ENCODE measurements around the gene RRAGD.

Gene RRAGD

GRCh38 chr6:89335164-89335563 lies 76.9 kb downstream of the RRAGD start:
- no peak for DNase-seq

DNA sequence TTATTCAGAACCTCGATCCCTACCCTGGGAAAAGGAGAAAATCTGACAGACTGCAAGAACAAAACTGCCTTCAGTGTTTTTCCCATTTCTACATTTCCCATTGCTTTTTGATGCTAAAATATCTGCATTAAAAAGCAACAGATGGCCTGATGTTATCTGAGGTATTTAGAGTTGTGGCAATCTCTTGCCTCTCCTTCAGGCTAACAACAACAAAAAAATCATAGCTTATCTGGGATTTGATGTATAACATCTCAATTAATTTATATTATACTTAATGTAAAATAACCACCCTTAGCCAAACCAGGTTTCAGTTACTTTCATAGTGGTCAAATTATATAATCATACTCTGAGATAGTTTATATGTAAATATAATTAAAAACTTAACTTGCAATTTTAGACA lies 81.2 kb downstream of the RRAGD start:
- DNase-seq: no peak

DNA sequence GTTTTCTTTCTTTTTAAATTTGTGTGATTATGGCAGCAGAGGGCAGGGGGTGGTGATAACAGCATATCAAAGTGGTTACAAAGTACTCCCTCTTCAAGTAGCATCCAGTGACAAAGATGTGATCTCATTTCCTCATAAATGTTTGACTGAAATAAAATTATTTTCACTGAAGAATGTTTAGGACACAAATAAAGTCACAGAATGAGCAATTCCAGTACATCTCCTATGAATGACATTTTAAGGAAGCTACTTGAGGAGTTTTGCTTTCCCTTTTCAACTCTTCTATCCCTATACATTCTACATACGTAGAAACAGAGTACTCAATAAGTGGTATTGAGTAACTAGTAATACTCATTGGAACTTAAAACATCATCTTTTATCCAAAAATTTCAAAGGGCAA lies 83.1 kb downstream of the RRAGD start:
- no peak for DNase-seq

GRCh38 chr6:89324304-89324703 lies 87.8 kb downstream of the RRAGD start:
- DNase-seq: no peak

DNA sequence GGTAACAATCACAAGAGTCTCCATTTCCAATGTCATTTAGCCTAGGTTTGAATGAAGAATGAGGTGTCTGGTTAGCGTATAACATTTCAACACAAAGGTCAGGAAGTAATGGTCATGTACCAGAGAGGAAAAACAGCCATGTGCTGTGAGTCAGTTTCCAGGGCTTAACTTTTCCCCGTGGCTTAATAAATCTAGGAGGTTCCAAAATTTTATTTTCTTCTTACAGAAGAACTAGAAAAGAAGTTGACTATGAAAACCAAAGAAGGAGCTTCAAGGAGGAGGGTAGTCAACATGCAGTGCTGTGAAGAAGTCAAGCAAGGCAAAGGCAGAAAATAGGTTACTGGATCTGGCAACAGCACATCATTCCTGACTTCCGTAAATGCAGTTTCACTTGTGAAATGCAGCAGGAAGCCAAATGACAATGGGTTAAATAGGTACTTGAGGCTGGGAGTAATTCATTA lies 88.5 kb downstream of the RRAGD start:
- DNase-seq: no peak

DNA sequence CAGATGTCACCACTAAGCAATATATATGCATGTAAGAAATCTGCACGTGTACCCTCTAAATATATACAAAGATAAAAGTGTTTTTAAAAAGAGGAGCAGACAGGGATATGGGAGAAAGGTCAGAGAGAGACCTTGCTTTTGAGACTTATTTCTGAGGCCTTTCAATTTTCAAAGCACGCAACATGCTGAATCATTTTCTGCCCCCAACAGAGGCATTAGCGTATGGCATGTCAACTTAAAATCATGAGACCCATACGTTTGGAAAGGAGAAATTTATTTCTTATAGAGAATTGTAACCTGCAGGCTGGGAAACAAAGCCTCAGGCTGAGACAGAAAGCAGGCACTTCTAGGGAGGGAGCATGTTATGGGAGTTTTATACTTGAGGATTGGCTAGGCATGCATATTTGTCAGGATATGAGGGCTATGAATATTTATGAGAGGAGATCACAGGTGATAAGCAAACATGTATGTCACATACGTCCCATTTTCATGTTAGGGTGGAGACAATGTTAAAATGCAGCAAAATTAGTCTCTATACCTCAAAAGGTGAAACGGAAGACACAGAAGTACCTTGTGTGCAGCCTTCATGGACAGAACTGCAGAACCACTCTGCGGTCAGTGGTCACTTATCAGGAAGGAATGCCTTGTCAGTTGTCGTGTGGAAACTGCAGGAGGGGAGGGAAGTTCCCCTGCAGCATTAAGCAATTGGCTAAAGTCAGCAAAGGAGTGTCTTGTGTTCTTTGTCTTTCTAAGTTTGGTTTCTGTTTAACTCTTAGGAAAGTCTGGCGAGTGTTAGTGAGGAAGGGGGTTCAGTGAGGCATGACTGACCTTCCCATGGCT lies 90.7 kb downstream of the RRAGD start:
- DNase-seq: no peak

DNA sequence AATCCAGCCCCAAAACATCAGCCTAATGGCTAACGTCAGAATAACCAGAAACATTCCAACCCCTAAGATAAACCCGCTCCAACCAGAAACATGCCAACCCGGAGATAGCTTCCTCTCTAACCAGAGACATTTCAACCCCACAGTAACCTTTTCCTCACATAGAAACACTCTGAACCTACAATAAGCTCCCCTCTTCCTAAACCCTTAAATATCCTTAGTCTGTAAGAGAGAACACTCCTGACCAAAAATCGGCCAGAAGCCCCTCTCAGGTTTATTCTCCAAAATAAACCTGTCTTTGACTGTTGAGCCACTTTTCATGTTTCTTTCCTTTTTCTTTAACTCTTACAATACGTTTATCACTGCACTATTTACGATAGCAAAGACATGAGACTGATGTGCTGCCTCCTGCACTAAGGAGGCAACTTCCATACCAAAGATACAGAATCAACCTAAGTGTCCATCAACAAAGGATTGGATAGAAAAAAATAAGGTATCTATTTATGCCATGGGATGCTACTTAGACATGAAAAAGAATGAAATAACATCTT lies 92.0 kb downstream of the RRAGD start:
- DNase-seq: no peak

DNA sequence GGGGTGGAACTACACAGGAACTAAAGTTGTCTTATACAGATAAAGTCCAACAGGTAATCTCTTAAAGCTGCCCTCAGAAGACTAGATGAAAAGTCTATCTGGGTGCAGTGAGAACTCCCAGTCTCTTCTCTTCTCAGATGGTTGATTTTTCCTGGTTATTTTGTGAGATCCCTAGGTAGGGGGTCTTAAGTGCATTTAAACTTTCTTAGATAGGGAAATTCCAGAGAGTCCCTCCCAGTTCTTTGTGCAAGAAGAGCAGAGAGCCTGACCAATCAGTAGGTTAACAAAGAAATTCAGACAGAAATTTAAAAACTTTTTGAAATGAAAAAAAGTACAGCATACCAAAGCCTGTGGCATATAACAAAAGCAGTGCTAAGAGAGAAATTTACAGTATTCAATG lies 95.0 kb downstream of the RRAGD start:
- no peak for DNase-seq

- DNase-seq: no peak
Observed at GRCh38 chr6:89315249-89315885, 96.7 kb downstream of the RRAGD start, which contains the start of gene GABRR2. TSS of gene GABRR2 (minus strand) at chr6:89315299. CDS start at chr6:89315165, 134 bp downstream.

DNA sequence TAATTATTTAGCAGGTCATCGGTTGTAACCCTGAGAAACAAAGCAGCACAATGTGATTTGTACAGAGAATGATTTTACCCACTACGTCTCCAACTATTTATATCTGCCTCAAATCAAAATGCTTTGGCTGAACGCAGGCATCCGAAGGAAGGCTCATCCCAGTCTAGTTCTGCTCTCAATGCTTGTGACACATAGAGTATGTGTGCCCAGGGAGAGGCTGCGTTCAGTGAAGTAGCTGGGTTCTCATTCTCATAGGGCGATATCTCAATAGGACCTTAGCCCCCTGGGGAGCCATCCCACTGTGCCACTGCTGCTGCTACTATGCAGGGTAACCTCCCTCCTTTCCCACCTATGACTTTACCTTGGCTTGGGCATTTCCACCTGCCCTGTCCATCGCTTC lies 97.4 kb downstream of the RRAGD start:
- DNase-seq: no peak

Data from NCI-H1417 treated with DMSO at 0.1 percent for 48 hours (cell line).